Pancreas (tissue), 10 donors: ENCODE data around the gene ASCC3. TPM values are rescaled to one million over a fixed set of nuclear protein-coding genes. Genes with fewer than 3 reads are reported as not detected.
"Not testable (repeated sequence)": the region's sequence is repeated elsewhere in the genome, so short reads cannot be mapped to it uniquely, and the experiment has no call there.

Experiments used
- ATAC-seq, 4 donors: fragments of 200-7000 bp; cut with Tn5 transposase; one replicate each; pipeline versions ENCODE4 v1.8.0 to v1.9.1; 2020; ENCODE audit warnings: mild to moderate bottlenecking in 4 of 4, moderate library complexity in 4 of 4
- DNase-seq, 6 donors: peaks; one replicate each; pipeline ENCODE4 v3.0.0-alpha.2; 2020
- FAIRE-seq: peaks from 2 replicates; lab custom pipeline; 2012; peaks lifted over from hg19 to GRCh38; lab: Jason Lieb, UNC
- H3K27ac ChIP-seq, 4 donors: fragments of 200-600 bp; sonication (generic); 1 replicate in 3 of 4; 2 replicates in 1 of 4; pipeline versions ENCODE4 v1.5.0 to v1.8.0; 2020
- H3K27me3 ChIP-seq, 4 donors: fragments of 200-600 bp; one replicate each; pipeline ENCODE4 v1.8.0; 2021
- H3K36me3 ChIP-seq, 3 donors: fragments of 200-600 bp; sonication (generic) in 1 of 3; one replicate each; pipeline versions ENCODE4 v1.5.0 to v1.8.0; 2020 to 2021
- H3K4me1 ChIP-seq, 3 donors: fragments of 200-600 bp; one replicate each; pipeline ENCODE4 v1.8.0; 2021
- H3K4me3 ChIP-seq, 4 donors: fragments of 200-600 bp; sonication (generic) in 2 of 4; one replicate each; pipeline versions ENCODE4 v1.5.0 to v1.8.0; 2020 to 2021
- H3K9me3 ChIP-seq, 4 donors: fragments of 200-600 bp; one replicate each; pipeline ENCODE4 v1.8.0; 2021
- WGBS, 2 donors: extraction: QIAGEN DNeasy Blood & Tissue Kit; methylation state at CpG; one replicate each; pipeline ENCODE4 v1.1.7; 2013; 5-methylcytosine and 5-hydroxymethylcytosine counted together
- intact Hi-C, 3 donors: fragments of 100-400 bp; cut with DNase I; formaldehyde crosslinking; loops; one replicate each; pipeline versions ENCODE4 v1.11.1 to v1.14.2; 2022
- polyA plus RNA-seq, 2 donors: library from polyadenylated mRNA; stranded (reverse); fragments of 200-250 nt; gene quantifications; one replicate each; pipeline ENCODE4 v1.2.3, GENCODE V29; 2013
- total RNA-seq, 6 donors: library from RNA; stranded (reverse); fragmentation: NEBNext Ultra II Directional in 4 of 6; extraction: Animal tissue kit (Norgen Biotek cat#: 25700) in 4 of 6; gene quantifications; one replicate each; pipeline versions ENCODE4 v1.2.1 to v1.2.4, GENCODE V29; 2021 to 2023
- TF ChIP-seq, protein P1 (sequence below), 4 donors: fragments of 200-600 bp; sonication (generic) in 3 of 4; IDR thresholded peaks; one replicate each; pipeline versions ENCODE4 v1.5.0 to v1.8.0; 2021; ENCODE audit warnings: antibody characterized with exemption in 4 of 4
- donor health status: healthy with polysubstance abuse.
- donor health status: DM: no; HTN: no; CAD: no; lungs with moderate emphysema.
- donor health status: DM: no; HTN: no; CAD: no.
- donor health status: control.
- donor health status: control.
- donor health status: Bipolar disorder and iron deficiency.
- donor health status: DM: yes; HTN: yes; CAD: no.
- donor health status: DM: no; HTN: no; CAD: no.
- donor health status: DM: no; HTN: no; CAD: no.
- donor health status: DM: yes; HTN: yes; CAD: no.

ASCC3 gene
- total and polyA plus RNA-seq, 8 donors, result 4.4 to 20.3 (median 13.4) TPM

DNA sequence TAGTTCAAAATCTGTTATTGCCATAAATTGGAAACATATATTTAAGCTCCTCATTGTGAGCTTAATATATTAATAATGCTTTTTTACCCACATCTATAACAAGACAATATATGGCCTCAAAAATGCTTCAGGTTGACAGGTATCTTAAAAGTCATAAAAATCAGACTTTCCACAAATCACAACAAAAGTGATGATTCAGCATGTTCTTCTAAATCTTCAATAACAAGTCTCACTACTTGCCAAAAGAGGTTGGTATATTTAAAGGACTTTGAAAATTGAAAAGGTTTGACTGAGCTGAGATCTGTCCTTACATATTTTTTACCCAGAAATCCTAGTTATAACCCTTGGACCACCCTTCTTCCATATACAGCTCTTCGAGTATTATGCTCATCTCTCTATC, 41.7 kb downstream of the ASCC3 start:
- FAIRE-seq (no peak), ATAC-seq (no peak), DNase-seq (no peak)
- Histone ChIP-seq H3K4me1 (no peaks in the 10 kb centered on the region), H3K36me3 (no peaks in the 10 kb centered on the region), H3K9me3 (no peaks in the 10 kb centered on the region), H3K4me3 (no peak overlapping the region), H3K27ac (no peak overlapping the region), H3K27me3 (no peaks in the 10 kb centered on the region)
- 99 to 100% methylated on average over 1 of the region's 1 CpG for WGBS, 2 donors
- TF ChIP-seq, protein P1, sequence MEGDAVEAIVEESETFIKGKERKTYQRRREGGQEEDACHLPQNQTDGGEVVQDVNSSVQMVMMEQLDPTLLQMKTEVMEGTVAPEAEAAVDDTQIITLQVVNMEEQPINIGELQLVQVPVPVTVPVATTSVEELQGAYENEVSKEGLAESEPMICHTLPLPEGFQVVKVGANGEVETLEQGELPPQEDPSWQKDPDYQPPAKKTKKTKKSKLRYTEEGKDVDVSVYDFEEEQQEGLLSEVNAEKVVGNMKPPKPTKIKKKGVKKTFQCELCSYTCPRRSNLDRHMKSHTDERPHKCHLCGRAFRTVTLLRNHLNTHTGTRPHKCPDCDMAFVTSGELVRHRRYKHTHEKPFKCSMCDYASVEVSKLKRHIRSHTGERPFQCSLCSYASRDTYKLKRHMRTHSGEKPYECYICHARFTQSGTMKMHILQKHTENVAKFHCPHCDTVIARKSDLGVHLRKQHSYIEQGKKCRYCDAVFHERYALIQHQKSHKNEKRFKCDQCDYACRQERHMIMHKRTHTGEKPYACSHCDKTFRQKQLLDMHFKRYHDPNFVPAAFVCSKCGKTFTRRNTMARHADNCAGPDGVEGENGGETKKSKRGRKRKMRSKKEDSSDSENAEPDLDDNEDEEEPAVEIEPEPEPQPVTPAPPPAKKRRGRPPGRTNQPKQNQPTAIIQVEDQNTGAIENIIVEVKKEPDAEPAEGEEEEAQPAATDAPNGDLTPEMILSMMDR (IDR thresholded peaks at IDR 0.05), result no peak
- intact Hi-C loops, result no loop called here

DNA sequence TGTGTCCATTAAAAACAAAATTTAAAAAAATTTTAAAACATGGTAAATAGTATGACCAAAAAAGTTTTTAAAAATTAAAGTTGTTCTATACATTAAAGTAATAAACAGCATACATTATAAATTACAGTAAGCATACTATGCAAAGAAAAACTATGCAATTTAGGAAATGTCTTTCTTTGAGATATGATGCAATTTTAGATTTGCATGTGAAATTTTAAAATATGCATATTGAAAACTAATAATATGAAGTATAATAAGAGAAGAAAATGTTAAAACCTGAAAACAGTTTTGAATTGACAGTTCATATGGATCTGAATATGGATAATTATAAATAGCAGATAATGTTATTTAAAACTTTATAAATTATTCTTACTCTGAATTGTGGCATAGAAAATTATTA, 43.1 kb downstream of the ASCC3 start:
- intact Hi-C loops, result no loop called here
- no peak for ATAC-seq
- no peak for FAIRE-seq

DNA sequence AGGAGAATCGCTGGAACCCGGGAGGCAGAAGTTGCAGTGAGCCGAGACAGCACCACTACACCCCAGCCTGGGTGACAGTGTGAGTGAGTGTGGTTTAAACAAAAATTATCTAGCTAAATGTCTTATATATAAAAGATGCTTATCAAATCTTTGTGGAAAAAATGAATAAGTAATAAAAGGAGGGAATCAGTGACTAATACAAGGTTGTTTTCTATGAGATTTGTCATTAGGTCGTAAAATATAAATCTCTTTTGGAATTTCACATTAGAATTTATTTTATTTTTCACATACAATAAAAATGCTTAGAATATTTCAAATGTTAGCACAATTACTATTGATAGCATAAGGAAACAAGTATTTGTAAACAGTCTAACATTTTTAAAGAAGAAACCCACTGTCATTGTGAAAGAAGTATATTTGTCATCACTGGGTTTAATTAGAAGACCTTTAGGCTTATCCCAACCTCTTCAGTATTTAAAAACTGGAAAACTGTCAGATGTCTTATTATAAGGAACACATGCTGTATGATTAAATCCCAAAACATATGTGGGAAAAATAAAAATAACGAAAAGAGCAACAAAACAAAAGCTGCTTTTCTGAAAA, 47.1 kb downstream of the ASCC3 start:
- no peaks in the 10 kb centered on the region for H3K27me3 ChIP-seq
- no peak overlapping the region for H3K27ac ChIP-seq
- H3K9me3 ChIP-seq, result no peaks in the 10 kb centered on the region
- WGBS, 2 donors, result 97 to 98% methylated on average over 5 of the region's 5 CpGs
- intact Hi-C loops, result no loop called here
- TF ChIP-seq, protein P1 (IDR thresholded peaks at IDR 0.05), result no peak
- ATAC-seq (no peak), DNase-seq (no peak), FAIRE-seq (no peak)
- H3K4me1 ChIP-seq, result no peaks in the 10 kb centered on the region
- H3K4me3 ChIP-seq, result no peak overlapping the region
- no peaks in the 10 kb centered on the region for H3K36me3 ChIP-seq

More for the DNA sequence above, 43.1 kb downstream of the ASCC3 start:
- no peaks in the 10 kb centered on the region for H3K36me3 ChIP-seq
- no peak overlapping the region for H3K27ac ChIP-seq
- H3K4me3 ChIP-seq, result no peak overlapping the region
- H3K9me3 ChIP-seq, result no peaks in the 10 kb centered on the region
- no peaks in the 10 kb centered on the region for H3K27me3 ChIP-seq
- TF ChIP-seq, protein P1 (IDR thresholded peaks at IDR 0.05), result no peak
- no peaks in the 10 kb centered on the region for H3K4me1 ChIP-seq
- DNase-seq, result no peak

DNA sequence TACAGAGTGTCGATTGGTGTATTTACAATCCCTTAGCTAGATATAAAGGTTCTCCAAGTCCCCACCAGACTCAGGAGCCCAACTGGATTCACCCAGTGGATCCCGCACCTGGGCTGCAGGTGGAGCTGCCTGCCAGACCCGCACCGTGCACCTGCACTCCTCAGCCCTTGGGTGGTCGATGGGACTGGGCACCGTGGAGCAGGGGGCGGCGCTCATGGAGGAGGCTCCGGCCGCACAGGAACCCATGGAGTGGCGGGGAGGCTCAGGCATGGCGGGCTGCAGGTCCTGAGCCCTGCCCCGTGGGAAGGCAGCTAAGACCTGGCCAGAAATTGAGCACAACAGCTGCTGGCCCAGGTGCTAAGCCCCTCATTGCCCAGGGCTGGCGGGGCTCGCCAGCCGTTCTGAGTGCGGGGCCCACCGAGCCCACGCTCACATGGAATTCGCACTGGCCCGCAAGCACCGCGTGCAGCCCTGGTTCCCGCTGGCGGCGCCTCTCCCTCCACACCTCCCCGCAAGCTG, 52.0 kb downstream of the ASCC3 start:
- H3K36me3 ChIP-seq, intact Hi-C loops, H3K27ac ChIP-seq, H3K9me3 ChIP-seq, H3K27me3 ChIP-seq, FAIRE-seq, ATAC-seq, H3K4me3 ChIP-seq, H3K4me1 ChIP-seq: not testable (repeated sequence)
- DNase-seq, result peak in 1 of 6 donors; percentile 62
- 96 to 98% methylated on average over 27 of the region's 27 CpGs for WGBS, 2 donors

DNA sequence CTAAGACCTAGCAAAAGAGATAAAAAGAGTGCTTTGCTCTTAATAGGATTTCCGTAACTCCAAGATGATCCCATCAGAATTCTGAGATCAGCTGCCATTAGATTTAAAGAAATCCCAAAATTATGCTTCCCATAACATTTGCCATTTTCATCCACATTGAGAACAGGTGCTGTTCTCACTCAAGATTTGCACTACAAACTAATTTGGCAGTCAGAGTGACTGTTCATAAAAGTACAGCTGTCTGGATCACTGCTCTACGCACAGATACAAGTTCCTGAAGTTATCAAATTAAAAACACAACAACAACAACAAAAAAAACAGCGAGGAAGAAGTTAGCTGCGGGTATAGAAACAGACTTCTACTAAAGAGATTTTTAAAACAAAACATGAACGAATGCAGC, 58.1 kb downstream of the ASCC3 start:
- no peak for DNase-seq
- H3K4me1 ChIP-seq, result no peaks in the 10 kb centered on the region
- TF ChIP-seq, protein P1 (IDR thresholded peaks at IDR 0.05), result no peak
- no peaks in the 10 kb centered on the region for H3K36me3 ChIP-seq
- H3K4me3 ChIP-seq, result no peak overlapping the region
- H3K27ac ChIP-seq, result no peak overlapping the region
- intact Hi-C loops, result no loop called here
- no peak for ATAC-seq
- 89% methylated on average over 5 of the region's 5 CpGs for WGBS, 2 donors
- no peak for FAIRE-seq
- H3K9me3 ChIP-seq, result no peaks in the 10 kb centered on the region
- no peaks in the 10 kb centered on the region for H3K27me3 ChIP-seq
